Activated CD8-positive, alpha-beta memory T cell treated with anti-CD3 and anti-CD28 coated beads for 36 hours (primary cell): ENCODE data around the gene TTC5. TPM values are rescaled to one million over a fixed set of nuclear protein-coding genes. Genes with fewer than 3 reads are reported as not detected.

Experiments
- CTCF ChIA-PET: fragments of 350-600 bp; sonication (Branson Sonifier 250); formaldehyde crosslinking; loops from one replicate; lab custom pipeline; 2021; ENCODE audit warnings: antibody characterized with exemption; lab: Charles Lee
- POLR2A ChIA-PET: fragments of 350-600 bp; sonication (Branson Sonifier 250); formaldehyde crosslinking; loops from one replicate; lab custom pipeline; 2021; ENCODE audit warnings: antibody characterized with exemption; lab: Charles Lee
- total RNA-seq, 2 experiments: library from RNA; stranded (reverse); gene quantifications; one replicate each; pipeline ENCODE4 v1.2.3, GENCODE V29; 2021

TTC5 gene
- 10 to 100 TPM; 32.4 to 34.2 TPM for total RNA-seq

- POLR2A ChIA-PET: no interaction called here
- CTCF ChIA-PET: interaction anchor here (0.9 to 1.0 kb wide), 2 partner anchors 38 to 380 kb away, joined by 3 read pairs; partner anchors contain the start of gene PARP2
Observed at GRCh38 chr14:20305265-20306078, at the start of gene TTC5. TTC5 (minus strand) TSS chr14:20305951; CDS start chr14:20305937, 14 bp downstream.

GRCh38 chr14:20350860-20351259 is 45.1 kb upstream of the TTC5 start:
- ChIA-PET POLR2A (no interaction called here), CTCF (interaction anchor here (1.4 to 1.5 kb wide), 2 partner anchors 21 to 45 kb away, joined by 3 to 4 read pairs; no protein-coding TSS in a partner anchor)

- POLR2A ChIA-PET: no interaction called here
- CTCF ChIA-PET: interaction anchor here (1.5 kb wide), 1 partner anchor 46 kb away, joined by 3 read pairs; no protein-coding TSS in a partner anchor
Observed at GRCh38 chr14:20350282-20350681, 44.5 kb upstream of the TTC5 start.

GRCh38 chr14:20347747-20348146 is 42.0 kb upstream of the TTC5 start:
- CTCF ChIA-PET: interaction anchor here (0.6 to 0.7 kb wide), 2 partner anchors 19 to 49 kb away, joined by 3 to 4 read pairs; no protein-coding TSS in a partner anchor
- POLR2A ChIA-PET: no interaction called here

GRCh38 chr14:20346713-20347112 is 41.0 kb upstream of the TTC5 start:
- CTCF ChIA-PET: interaction anchor here (0.6 kb wide), 1 partner anchor 57 kb away, joined by 4 read pairs; no protein-coding TSS in a partner anchor

GRCh38 chr14:20345366-20345765 is 39.6 kb upstream of the TTC5 start:
- ChIA-PET POLR2A (no interaction called here), CTCF (no interaction called here)

More at GRCh38 chr14:20346713-20347112, 41.0 kb upstream of the TTC5 start:
- POLR2A ChIA-PET: no interaction called here

- ChIA-PET CTCF (interaction anchor here (0.9 to 3.6 kb wide), 11 partner anchors 11 to 316 kb away, joined by 3 to 21 read pairs (median 4); partner anchors contain the start of genes APEX1, CCNB1IP1, OSGEP and PIP4P1), POLR2A (interaction anchor here (0.8 to 3.7 kb wide), 15 partner anchors 8 to 338 kb away, joined by 3 to 70 read pairs (median 6); partner anchors contain the start of genes APEX1, CCNB1IP1, OSGEP and PIP4P1)
Observed at GRCh38 chr14:20343862-20344220, 38.1 kb upstream of the TTC5 start.

GRCh38 chr14:20343092-20343861 is 37.5 kb upstream of the TTC5 start, which contains the start of gene PARP2:
PARP2 (plus strand) TSS chr14:20343635; CDS start chr14:20343642, 7 bp downstream.
- CTCF ChIA-PET: interaction anchor here (0.7 to 3.6 kb wide), 14 partner anchors 10 to 339 kb away, joined by 3 to 21 read pairs (median 4); partner anchors contain the start of genes APEX1, CCNB1IP1, OSGEP and PIP4P1
- POLR2A ChIA-PET: interaction anchor here (0.6 to 3.7 kb wide), 25 partner anchors 9 to 338 kb away, joined by 3 to 70 read pairs (median 4); partner anchors contain the start of genes APEX1, CCNB1IP1, OSGEP and PIP4P1

- POLR2A ChIA-PET: interaction anchor here (0.7 to 3.7 kb wide), 3 partner anchors 9 to 120 kb away, joined by 3 to 70 read pairs (median 19); partner anchors contain the start of genes CCNB1IP1 and PIP4P1
- CTCF ChIA-PET: interaction anchor here (1.0 to 3.6 kb wide), 2 partner anchors 11 to 14 kb away, joined by 3 to 21 read pairs; no protein-coding TSS in a partner anchor
Observed at GRCh38 chr14:20341646-20342045, 35.9 kb upstream of the TTC5 start.

- POLR2A ChIA-PET: interaction anchor here (0.6 to 3.7 kb wide), 2 partner anchors 8 to 72 kb away, joined by 3 to 70 read pairs; partner anchors contain the start of genes CCNB1IP1 and TEP1
Observed at GRCh38 chr14:20341032-20341431, 35.3 kb upstream of the TTC5 start.

GRCh38 chr14:20334017-20334416 is 28.3 kb upstream of the TTC5 start:
- ChIA-PET POLR2A (interaction anchor here (1.0 to 3.3 kb wide), 2 partner anchors 9 to 127 kb away, joined by 3 to 70 read pairs; partner anchors contain the start of genes PARP2 and PIP4P1), CTCF (interaction anchor here (1.2 to 3.1 kb wide), 2 partner anchors 9 to 62 kb away, joined by 3 to 15 read pairs; partner anchors contain the start of gene PARP2)

More at GRCh38 chr14:20341032-20341431, 35.3 kb upstream of the TTC5 start:
- CTCF ChIA-PET: interaction anchor here (3.6 kb wide), 1 partner anchor 13 kb away, joined by 21 read pairs; no protein-coding TSS in a partner anchor

GRCh38 chr14:20333494-20333841 is 27.7 kb upstream of the TTC5 start:
- POLR2A ChIA-PET: interaction anchor here (1.0 to 3.3 kb wide), 2 partner anchors 9 to 127 kb away, joined by 3 to 70 read pairs; partner anchors contain the start of genes PARP2 and PIP4P1
- CTCF ChIA-PET: interaction anchor here (1.2 to 3.1 kb wide), 2 partner anchors 10 to 63 kb away, joined by 3 to 15 read pairs; partner anchors contain the start of gene PARP2

GRCh38 chr14:20332788-20333493 is 27.2 kb upstream of the TTC5 start, which contains the start of gene CCNB1IP1:
CCNB1IP1 (minus strand) TSS chr14:20333279; CDS start chr14:20316523, 16,756 bp downstream.
- CTCF ChIA-PET: interaction anchor here (1.2 to 3.1 kb wide), 2 partner anchors 10 to 63 kb away, joined by 3 to 15 read pairs; partner anchors contain the start of gene PARP2
- POLR2A ChIA-PET: interaction anchor here (1.0 to 3.3 kb wide), 2 partner anchors 10 to 128 kb away, joined by 3 to 70 read pairs; partner anchors contain the start of genes PARP2 and PIP4P1

GRCh38 chr14:20332431-20332787 is 26.7 kb upstream of the TTC5 start:
- CTCF ChIA-PET: interaction anchor here (3.1 kb wide), 1 partner anchor 11 kb away, joined by 15 read pairs; the partner anchor contains the start of gene PARP2
- POLR2A ChIA-PET: interaction anchor here (3.3 kb wide), 1 partner anchor 10 kb away, joined by 70 read pairs; the partner anchor contains the start of gene PARP2

GRCh38 chr14:20331053-20331613 is 25.4 kb upstream of the TTC5 start:
- POLR2A ChIA-PET: interaction anchor here (3.3 kb wide), 1 partner anchor 12 kb away, joined by 70 read pairs; the partner anchor contains the start of gene PARP2
- CTCF ChIA-PET: interaction anchor here (1.5 to 1.6 kb wide), 2 partner anchors 11 to 84 kb away, joined by 3 to 8 read pairs; no protein-coding TSS in a partner anchor

- ChIA-PET CTCF (interaction anchor here (0.6 to 3.3 kb wide), 4 partner anchors 12 to 632 kb away, joined by 3 to 17 read pairs (median 6); no protein-coding TSS in a partner anchor), POLR2A (interaction anchor here (0.5 kb wide), 1 partner anchor 12 kb away, joined by 3 read pairs; no protein-coding TSS in a partner anchor)
Observed at GRCh38 chr14:20329355-20329754, 23.6 kb upstream of the TTC5 start.
